ENCODE results near the gene IREB2.

IREB2 gene

GRCh38 chr15:78406016-78406585 lies 31.9 kb upstream of the IREB2 start:
- no peak for DNase-seq (ENCODE audit: low read depth in 2 of 2, low spot score in 1 of 2)

GRCh38 chr15:78407608-78408354 lies 30.2 kb upstream of the IREB2 start:
- DNase-seq (ENCODE audit: low read depth in 2 of 2, low spot score in 1 of 2), result no peak

- no peak for DNase-seq (ENCODE audit: low read depth in 2 of 2, low spot score in 1 of 2)
Observed at GRCh38 chr15:78408355-78408640, 29.7 kb upstream of the IREB2 start.

- no peak for DNase-seq (ENCODE audit: low read depth in 2 of 2, low spot score in 1 of 2)
Observed at GRCh38 chr15:78408961-78409360, 29.1 kb upstream of the IREB2 start.

GRCh38 chr15:78411061-78411460 lies 27.0 kb upstream of the IREB2 start:
- DNase-seq (ENCODE audit: low read depth in 2 of 2, low spot score in 1 of 2), result no peak

- no peak for DNase-seq (ENCODE audit: low read depth in 2 of 2, low spot score in 1 of 2)
Observed at GRCh38 chr15:78414621-78415250, 23.3 kb upstream of the IREB2 start.

GRCh38 chr15:78415284-78415683 lies 22.7 kb upstream of the IREB2 start:
- no peak for DNase-seq (ENCODE audit: low read depth in 2 of 2, low spot score in 1 of 2)

- DNase-seq (ENCODE audit: low read depth in 2 of 2, low spot score in 1 of 2), result no peak
Observed at GRCh38 chr15:78417754-78418630, 20.0 kb upstream of the IREB2 start.

- DNase-seq (ENCODE audit: low read depth in 2 of 2, low spot score in 1 of 2), result no peak
Observed at GRCh38 chr15:78418686-78419085, 19.3 kb upstream of the IREB2 start.

- DNase-seq (ENCODE audit: low read depth in 2 of 2, low spot score in 1 of 2), result no peak
Observed at GRCh38 chr15:78419367-78419766, 18.6 kb upstream of the IREB2 start.

- no peak for DNase-seq (ENCODE audit: low read depth in 2 of 2, low spot score in 1 of 2)
Observed at GRCh38 chr15:78420220-78420619, 17.8 kb upstream of the IREB2 start.

GRCh38 chr15:78420766-78421165 lies 17.2 kb upstream of the IREB2 start:
- no peak for DNase-seq (ENCODE audit: low read depth in 2 of 2, low spot score in 1 of 2)

- DNase-seq (ENCODE audit: low read depth in 2 of 2, low spot score in 1 of 2), result no peak
Observed at GRCh38 chr15:78421238-78421965, 16.6 kb upstream of the IREB2 start.

- DNase-seq (ENCODE audit: low read depth in 2 of 2, low spot score in 1 of 2), result peak; percentile 32 to 40
Observed at GRCh38 chr15:78422571-78423340, 15.3 kb upstream of the IREB2 start.

GRCh38 chr15:78424673-78425072 lies 13.3 kb upstream of the IREB2 start:
- no peak for DNase-seq (ENCODE audit: low read depth in 2 of 2, low spot score in 1 of 2)

- no peak for DNase-seq (ENCODE audit: low read depth in 2 of 2, low spot score in 1 of 2)
Observed at GRCh38 chr15:78425643-78426042, 12.4 kb upstream of the IREB2 start.

- DNase-seq (ENCODE audit: low read depth in 2 of 2, low spot score in 1 of 2), result no peak
Observed at GRCh38 chr15:78426300-78426699, 11.7 kb upstream of the IREB2 start.

- DNase-seq (ENCODE audit: low read depth in 2 of 2, low spot score in 1 of 2), result no peak
Observed at GRCh38 chr15:78427953-78428352, 10.1 kb upstream of the IREB2 start.

GRCh38 chr15:78429477-78429876 lies 8.5 kb upstream of the IREB2 start:
- no peak for DNase-seq (ENCODE audit: low read depth in 2 of 2, low spot score in 1 of 2)

GRCh38 chr15:78431955-78432354 lies 6.1 kb upstream of the IREB2 start:
- DNase-seq (ENCODE audit: low read depth in 2 of 2, low spot score in 1 of 2), result no peak

Measured in stimulated activated CD8-positive, alpha-beta memory T cell treated with anti-CD3 and anti-CD28 coated beads, Interleukin-4, amount 100 ng/mL, for 4 hours (primary cell).